Measurements from ENCODE around the gene POLR1B. TPM values are rescaled to one million over a fixed set of nuclear protein-coding genes. Genes with fewer than 3 reads are reported as not detected.
"Not testable (repeated sequence)": the region's sequence is repeated elsewhere in the genome, so short reads cannot be mapped to it uniquely, and the experiment has no call there.

POLR1B gene, protein sequence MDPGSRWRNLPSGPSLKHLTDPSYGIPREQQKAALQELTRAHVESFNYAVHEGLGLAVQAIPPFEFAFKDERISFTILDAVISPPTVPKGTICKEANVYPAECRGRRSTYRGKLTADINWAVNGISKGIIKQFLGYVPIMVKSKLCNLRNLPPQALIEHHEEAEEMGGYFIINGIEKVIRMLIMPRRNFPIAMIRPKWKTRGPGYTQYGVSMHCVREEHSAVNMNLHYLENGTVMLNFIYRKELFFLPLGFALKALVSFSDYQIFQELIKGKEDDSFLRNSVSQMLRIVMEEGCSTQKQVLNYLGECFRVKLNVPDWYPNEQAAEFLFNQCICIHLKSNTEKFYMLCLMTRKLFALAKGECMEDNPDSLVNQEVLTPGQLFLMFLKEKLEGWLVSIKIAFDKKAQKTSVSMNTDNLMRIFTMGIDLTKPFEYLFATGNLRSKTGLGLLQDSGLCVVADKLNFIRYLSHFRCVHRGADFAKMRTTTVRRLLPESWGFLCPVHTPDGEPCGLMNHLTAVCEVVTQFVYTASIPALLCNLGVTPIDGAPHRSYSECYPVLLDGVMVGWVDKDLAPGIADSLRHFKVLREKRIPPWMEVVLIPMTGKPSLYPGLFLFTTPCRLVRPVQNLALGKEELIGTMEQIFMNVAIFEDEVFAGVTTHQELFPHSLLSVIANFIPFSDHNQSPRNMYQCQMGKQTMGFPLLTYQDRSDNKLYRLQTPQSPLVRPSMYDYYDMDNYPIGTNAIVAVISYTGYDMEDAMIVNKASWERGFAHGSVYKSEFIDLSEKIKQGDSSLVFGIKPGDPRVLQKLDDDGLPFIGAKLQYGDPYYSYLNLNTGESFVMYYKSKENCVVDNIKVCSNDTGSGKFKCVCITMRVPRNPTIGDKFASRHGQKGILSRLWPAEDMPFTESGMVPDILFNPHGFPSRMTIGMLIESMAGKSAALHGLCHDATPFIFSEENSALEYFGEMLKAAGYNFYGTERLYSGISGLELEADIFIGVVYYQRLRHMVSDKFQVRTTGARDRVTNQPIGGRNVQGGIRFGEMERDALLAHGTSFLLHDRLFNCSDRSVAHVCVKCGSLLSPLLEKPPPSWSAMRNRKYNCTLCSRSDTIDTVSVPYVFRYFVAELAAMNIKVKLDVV
- 10 to 100 TPM; 34.3 to 38.1 TPM for total RNA-seq

DNA sequence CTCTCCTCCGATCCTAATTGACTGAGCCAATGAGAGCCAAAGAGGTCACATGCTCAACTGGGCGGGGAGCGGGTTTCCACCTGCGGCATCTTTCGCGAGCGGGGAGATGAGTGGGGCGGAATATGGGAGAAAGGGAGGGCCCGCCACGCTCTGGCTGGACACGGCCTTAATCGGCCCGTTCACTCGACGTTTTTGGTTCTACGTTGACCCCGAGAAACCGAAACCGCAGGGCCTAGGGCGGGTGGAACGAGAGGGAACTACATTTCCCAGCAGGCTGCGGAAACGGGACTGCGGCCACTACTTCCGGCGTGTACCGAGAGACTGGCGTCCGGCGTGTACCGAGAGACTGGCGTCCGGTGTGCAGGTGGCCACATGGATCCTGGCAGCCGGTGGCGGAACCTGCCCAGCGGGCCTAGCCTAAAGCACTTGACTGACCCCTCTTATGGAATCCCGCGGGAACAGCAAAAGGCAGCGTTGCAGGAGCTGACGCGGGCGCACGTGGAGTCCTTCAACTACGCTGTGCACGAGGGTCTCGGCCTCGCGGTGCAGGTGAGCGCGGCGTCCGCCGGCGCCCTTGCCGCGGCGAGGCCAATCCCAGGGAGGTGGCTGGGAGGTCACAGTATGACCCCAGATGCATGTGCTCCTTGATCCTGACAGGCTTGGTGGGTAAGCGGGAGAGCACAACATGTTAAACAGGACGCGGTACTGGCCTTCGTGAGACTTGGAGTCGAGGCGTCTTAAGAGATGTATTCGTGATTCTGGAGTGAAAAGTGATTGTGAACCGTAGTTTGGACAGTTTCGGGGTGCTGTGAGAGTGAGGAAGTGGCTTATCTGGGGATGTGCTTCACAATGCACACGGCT is at the start of gene POLR1B:
Gene POLR1B, plus strand, starts transcription at position 343 of the 861 bp plus-strand sequence. Its CDS starts 30 bp downstream, at position 373.
- Mint-ChIP-seq H3K4me1 (ENCODE audit: low read depth) (peaks cover 21% of the 10 kb centered on the region), H3K27ac (no peak within 1 kb of the TSS), H3K4me3 (no peak within 1 kb of the TSS), H3K27me3 (ENCODE audit: low read depth) (no peaks in the 10 kb centered on the region), H3K9me3 (ENCODE audit: insufficient read depth) (no peaks in the 10 kb centered on the region), H3K36me3 (ENCODE audit: low read depth) (peaks cover 8% of the 10 kb centered on the region)
- ATAC-seq (peak; percentile 84), DNase-seq (peak; percentile 86)
- CTCF ChIA-PET: interaction anchor here (0.8 to 1.6 kb wide), 3 partner anchors 10 to 41 kb away, joined by 4 to 6 read pairs (median 6); no protein-coding TSS in a partner anchor
- POLR2A ChIA-PET: interaction anchor here (0.6 to 1.5 kb wide), 3 partner anchors 22 to 264 kb away, joined by 3 to 5 read pairs (median 3); no protein-coding TSS in a partner anchor

- H3K4me1 Mint-ChIP-seq (ENCODE audit: low read depth): no peaks in the 10 kb centered on the region
- ChIA-PET POLR2A (no interaction called here), CTCF (interaction anchor here (0.6 to 4.3 kb wide), 3 partner anchors 12 to 371 kb away, joined by 3 to 29 read pairs (median 3); no protein-coding TSS in a partner anchor)
- DNase-seq (no peak), ATAC-seq (no peak)
- H3K4me3 Mint-ChIP-seq: no peak overlapping the region
- H3K36me3 Mint-ChIP-seq (ENCODE audit: low read depth): peaks cover 7% of the 10 kb centered on the region
- no peak overlapping the region for H3K27ac Mint-ChIP-seq
- H3K27me3 Mint-ChIP-seq (ENCODE audit: low read depth): no peaks in the 10 kb centered on the region
- H3K9me3 Mint-ChIP-seq (ENCODE audit: insufficient read depth): no peaks in the 10 kb centered on the region
Observed at GRCh38 chr2:112493048-112493447, 49.2 kb upstream of the POLR1B start.

DNA sequence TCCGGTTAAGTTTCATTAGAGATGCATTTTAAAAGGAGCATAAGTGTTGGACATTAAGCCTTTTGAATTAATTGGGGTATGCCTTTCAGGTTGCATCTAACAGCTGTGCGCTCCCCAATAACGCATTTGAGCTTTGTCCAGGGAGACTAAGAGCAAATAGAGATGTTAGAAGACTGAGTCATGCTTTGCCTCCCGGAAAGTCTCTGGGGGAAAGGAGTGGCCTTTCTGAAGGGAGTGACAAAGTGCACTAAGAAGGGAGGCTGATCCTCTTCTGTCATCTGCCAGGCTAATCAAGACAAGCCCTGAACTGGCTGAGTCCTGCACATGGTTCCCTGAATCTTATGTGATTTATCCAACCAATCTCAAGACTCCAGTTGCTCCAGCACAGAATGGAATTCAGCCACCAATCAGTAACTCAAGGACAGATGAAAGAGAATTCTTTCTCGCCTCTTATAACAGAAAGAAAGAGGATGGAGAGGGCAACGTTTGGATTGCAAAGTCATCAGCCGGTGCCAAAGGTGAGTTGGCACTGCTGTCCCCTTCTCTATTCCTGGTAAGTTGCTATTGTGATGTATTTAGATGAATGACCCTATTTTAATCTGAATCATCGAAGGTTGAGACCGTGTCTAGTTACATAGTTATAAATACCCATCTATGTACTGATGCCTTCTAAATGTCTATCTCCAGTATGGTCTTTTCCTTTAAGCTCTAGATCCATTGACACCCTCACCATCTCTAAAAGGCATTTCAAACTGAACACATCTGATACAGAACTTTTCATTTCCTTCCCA is 48.2 kb upstream of the POLR1B start:
- no peak overlapping the region for H3K4me3 Mint-ChIP-seq

DNA sequence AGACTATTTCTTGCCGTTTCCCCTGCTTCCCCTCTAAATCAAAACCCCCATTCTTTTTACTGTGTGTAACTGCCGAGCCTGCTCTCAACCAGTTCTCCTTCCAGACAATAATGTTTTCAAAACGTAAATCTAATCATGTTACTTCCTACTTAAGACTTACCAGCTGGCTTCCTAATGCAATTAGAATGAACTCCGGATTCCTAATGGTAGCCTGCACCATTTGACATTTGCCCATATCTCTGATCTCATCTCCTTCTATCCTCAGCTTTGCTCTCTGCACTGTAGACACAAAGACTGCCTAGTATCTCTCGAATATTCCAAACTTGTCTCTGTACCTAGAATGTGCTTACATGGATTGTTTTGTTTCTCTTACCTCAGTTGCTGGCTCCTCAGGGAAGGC is 47.4 kb upstream of the POLR1B start:
- Mint-ChIP-seq H3K4me1 (ENCODE audit: low read depth) (no peaks in the 10 kb centered on the region), H3K9me3 (ENCODE audit: insufficient read depth) (no peaks in the 10 kb centered on the region), H3K4me3 (no peak overlapping the region), H3K36me3 (ENCODE audit: low read depth) (peaks cover 9% of the 10 kb centered on the region), H3K27me3 (ENCODE audit: low read depth) (no peaks in the 10 kb centered on the region), H3K27ac (no peak overlapping the region)
- ATAC-seq: no peak
- DNase-seq: no peak
- CTCF ChIA-PET: interaction anchor here (4.3 kb wide), 1 partner anchor 14 kb away, joined by 29 read pairs; no protein-coding TSS in a partner anchor
- POLR2A ChIA-PET: no interaction called here

More for the DNA sequence above, 48.2 kb upstream of the POLR1B start:
- Mint-ChIP-seq H3K27ac (no peak overlapping the region), H3K9me3 (ENCODE audit: insufficient read depth) (no peaks in the 10 kb centered on the region), H3K27me3 (ENCODE audit: low read depth) (no peaks in the 10 kb centered on the region), H3K4me1 (ENCODE audit: low read depth) (no peaks in the 10 kb centered on the region), H3K36me3 (ENCODE audit: low read depth) (peaks cover 5% of the 10 kb centered on the region)
- DNase-seq (no peak), ATAC-seq (no peak)
- ChIA-PET CTCF (interaction anchor here (1.3 to 4.3 kb wide), 2 partner anchors 13 to 45 kb away, joined by 3 to 29 read pairs; no protein-coding TSS in a partner anchor), POLR2A (no interaction called here)

DNA sequence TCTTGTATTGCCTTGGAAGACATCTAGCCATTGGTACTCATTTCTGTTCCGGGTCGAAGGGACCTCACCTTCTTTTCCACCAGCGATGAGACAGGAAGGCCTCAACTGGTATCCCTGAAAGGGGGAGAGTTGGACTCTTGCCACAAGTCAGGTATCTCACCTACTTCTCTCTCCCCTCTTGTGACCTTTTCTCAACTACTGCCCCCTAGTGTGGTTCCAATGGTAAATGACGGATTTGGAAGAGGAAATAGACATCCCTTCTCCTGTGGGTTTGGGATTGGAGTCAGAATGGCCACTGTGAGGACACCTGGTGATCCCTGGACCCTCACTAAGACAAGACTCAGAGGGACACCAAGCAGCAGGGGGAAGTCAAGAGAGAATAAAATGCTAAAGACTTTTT is 46.4 kb upstream of the POLR1B start:
- ATAC-seq; H3K27me3 Mint-ChIP-seq (ENCODE audit: low read depth); H3K27ac Mint-ChIP-seq; H3K4me3 Mint-ChIP-seq; H3K9me3 Mint-ChIP-seq (ENCODE audit: insufficient read depth); DNase-seq; H3K36me3 Mint-ChIP-seq (ENCODE audit: low read depth); H3K4me1 Mint-ChIP-seq (ENCODE audit: low read depth); CTCF ChIA-PET: not testable (repeated sequence)
- POLR2A ChIA-PET: interaction anchor here (0.7 kb wide), 1 partner anchor 15 kb away, joined by 3 read pairs; no protein-coding TSS in a partner anchor

DNA sequence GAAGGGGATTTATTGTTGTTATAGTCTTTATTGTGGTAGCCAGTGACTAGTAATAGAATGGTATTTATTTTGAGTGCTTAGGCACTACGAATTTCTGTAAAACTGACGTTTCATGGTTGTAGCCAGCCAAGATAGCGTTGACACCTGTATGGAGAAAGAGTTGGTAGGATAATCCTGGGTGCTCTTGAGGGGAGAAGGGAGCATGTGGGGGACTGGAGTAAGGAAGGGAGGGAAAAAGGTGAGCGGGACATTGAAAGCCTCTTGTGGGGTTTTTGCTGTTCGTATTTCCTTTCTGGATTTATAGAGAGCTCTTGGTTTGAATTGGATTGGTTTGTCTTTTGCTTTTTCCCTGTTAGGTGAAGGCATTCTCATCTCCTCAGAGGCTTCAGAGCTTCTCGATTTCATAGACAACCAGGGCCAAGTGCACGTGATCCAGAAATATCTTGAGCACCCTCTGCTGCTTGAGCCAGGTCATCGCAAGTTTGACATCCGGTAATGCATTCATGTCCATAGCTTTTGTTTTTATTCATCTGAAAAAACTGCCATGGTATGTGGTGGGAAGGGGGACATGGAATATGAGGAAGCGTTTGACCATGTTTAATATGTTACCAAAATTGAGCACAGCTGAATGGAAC is 41.3 kb upstream of the POLR1B start:
- H3K4me1 Mint-ChIP-seq (ENCODE audit: low read depth); H3K4me3 Mint-ChIP-seq; H3K27me3 Mint-ChIP-seq (ENCODE audit: low read depth); H3K27ac Mint-ChIP-seq; H3K9me3 Mint-ChIP-seq (ENCODE audit: insufficient read depth); POLR2A ChIA-PET: not testable (repeated sequence)
- peak; percentile 55 for DNase-seq
- H3K36me3 Mint-ChIP-seq (ENCODE audit: low read depth): peaks cover 17% of the 10 kb centered on the region
- ATAC-seq: peak; percentile 61
- CTCF ChIA-PET: interaction anchor here (0.6 to 2.6 kb wide), 7 partner anchors 12 to 379 kb away, joined by 3 to 20 read pairs (median 3); no protein-coding TSS in a partner anchor

- H3K9me3 Mint-ChIP-seq (ENCODE audit: insufficient read depth); H3K27me3 Mint-ChIP-seq (ENCODE audit: low read depth); POLR2A ChIA-PET; H3K4me1 Mint-ChIP-seq (ENCODE audit: low read depth); DNase-seq; ATAC-seq; H3K4me3 Mint-ChIP-seq: not testable (repeated sequence)
- CTCF ChIA-PET: interaction anchor here (1.3 kb wide), 1 partner anchor 8 kb away, joined by 3 read pairs; no protein-coding TSS in a partner anchor
- Mint-ChIP-seq H3K27ac (peak overlapping the region; percentile 70), H3K36me3 (ENCODE audit: low read depth) (peaks cover 15% of the 10 kb centered on the region)
Observed at GRCh38 chr2:112509239-112509998, 32.8 kb upstream of the POLR1B start.

GRCh38 chr2:112516801-112517200 is 25.5 kb upstream of the POLR1B start:
- Mint-ChIP-seq H3K27me3 (ENCODE audit: low read depth) (no peaks in the 10 kb centered on the region), H3K36me3 (ENCODE audit: low read depth) (peaks cover 49% of the 10 kb centered on the region), H3K4me3 (no peak overlapping the region), H3K4me1 (ENCODE audit: low read depth) (no peaks in the 10 kb centered on the region), H3K27ac (no peak overlapping the region), H3K9me3 (ENCODE audit: insufficient read depth) (no peaks in the 10 kb centered on the region)
- DNase-seq (no peak), ATAC-seq (no peak)
- ChIA-PET CTCF (interaction anchor here (0.9 kb wide), 1 partner anchor 14 kb away, joined by 3 read pairs; no protein-coding TSS in a partner anchor), POLR2A (no interaction called here)

DNA sequence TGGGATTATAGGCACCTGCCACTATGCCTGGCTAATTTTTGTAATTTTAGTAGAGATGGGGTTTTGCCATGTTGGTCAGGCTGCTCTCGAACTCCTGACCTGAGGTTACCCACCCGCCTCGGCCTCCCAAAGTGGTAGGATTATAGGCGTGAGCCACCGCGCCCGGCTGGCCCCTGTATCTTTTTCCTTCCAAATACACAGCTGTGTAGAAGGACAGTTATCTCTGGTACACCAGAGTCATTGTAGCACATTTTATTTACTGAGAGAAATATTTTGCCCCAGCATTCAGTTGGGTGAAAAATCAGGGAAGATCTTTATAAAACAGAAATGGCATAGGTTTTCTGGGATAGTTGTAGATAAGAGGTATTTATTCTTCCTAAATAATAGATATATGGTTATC is 23.5 kb upstream of the POLR1B start:
- Mint-ChIP-seq H3K36me3 (ENCODE audit: low read depth) (peaks cover 62% of the 10 kb centered on the region), H3K4me1 (ENCODE audit: low read depth) (no peaks in the 10 kb centered on the region), H3K9me3 (ENCODE audit: insufficient read depth) (no peaks in the 10 kb centered on the region), H3K4me3 (no peak overlapping the region), H3K27ac (no peak overlapping the region), H3K27me3 (ENCODE audit: low read depth) (no peaks in the 10 kb centered on the region)
- no peak for DNase-seq
- ChIA-PET POLR2A (no interaction called here), CTCF (no interaction called here)
- ATAC-seq: no peak
